Measurements from ENCODE around the gene TSHR.

- no peak for TF ChIP-seq CTCF (IDR thresholded peaks at IDR 0.05)
- TF ChIP-seq POLR2A (IDR thresholded peaks at IDR 0.05) = no peak
Observed at GRCh38 chr14:81161088-81161487, 205.7 kb downstream of the TSHR start.

All from heart left ventricle (tissue), 13 donors.